Lung (tissue), 12 donors: ENCODE data around the gene PARD6A. TPM values are rescaled to one million over a fixed set of nuclear protein-coding genes. Genes with fewer than 3 reads are reported as not detected.

Experiments used
- ATAC-seq: fragments of 200-7000 bp; cut with Tn5 transposase; one replicate; pipeline ENCODE4 v1.9.1; 2020; ENCODE audit warnings: moderate number of reproducible peaks; ENCODE audit not compliant: insufficient read depth, low FRiP score
- DNase-seq, 3 donors: peaks; one replicate each; pipeline ENCODE4 v3.0.0-alpha.2; 2013 to 2017
- H3K27ac ChIP-seq, 2 donors: one replicate each; pipeline ENCODE4 v1.5.1; 2013; ENCODE audit warnings: mild to moderate bottlenecking in 2 of 2, moderate library complexity in 2 of 2, control low read depth in 1 of 2, inconsistent platforms in 1 of 2, low read depth in 1 of 2, low read length in 1 of 2
- H3K27me3 ChIP-seq, 3 donors: one replicate each; pipeline ENCODE4 v1.5.1; 2013; ENCODE audit warnings: low read length in 2 of 3; ENCODE audit not compliant: control insufficient read depth in 3 of 3, insufficient read depth in 3 of 3
- H3K36me3 ChIP-seq, 4 donors: one replicate each; pipeline ENCODE4 v1.5.1; 2013; ENCODE audit warnings: low read length in 4 of 4, mild to moderate bottlenecking in 1 of 4, moderate library complexity in 1 of 4; ENCODE audit not compliant: control insufficient read depth in 4 of 4, insufficient read depth in 4 of 4
- H3K4me1 ChIP-seq, 5 donors: one replicate each; pipeline ENCODE4 v1.5.1; 2013; ENCODE audit warnings: low read length in 5 of 5, mild to moderate bottlenecking in 2 of 5, moderate library complexity in 1 of 5; ENCODE audit not compliant: control insufficient read depth in 5 of 5, insufficient read depth in 5 of 5
- H3K4me3 ChIP-seq: one replicate; pipeline ENCODE4 v1.5.1; 2013; ENCODE audit warnings: mild to moderate bottlenecking, control low read depth, moderate library complexity
- H3K9ac ChIP-seq, 2 donors: one replicate each; pipeline ENCODE4 v1.5.1; 2013; ENCODE audit warnings: low read length in 2 of 2, control low read depth in 1 of 2; ENCODE audit not compliant: insufficient read depth in 1 of 2
- H3K9me3 ChIP-seq, 4 donors: one replicate each; pipeline ENCODE4 v1.5.1; 2013; ENCODE audit warnings: low read length in 3 of 4, mild to moderate bottlenecking in 1 of 4, moderate library complexity in 1 of 4; ENCODE audit not compliant: control insufficient read depth in 4 of 4, insufficient read depth in 3 of 4
- WGBS, 2 donors: extraction: QIAGEN DNeasy Blood & Tissue Kit; methylation state at CpG; one replicate each; pipeline ENCODE4 v1.1.7; 2013; 5-methylcytosine and 5-hydroxymethylcytosine counted together
- polyA plus RNA-seq, 2 donors: library from polyadenylated mRNA; stranded (reverse); fragments of 200-250 nt; gene quantifications; one replicate each; pipeline ENCODE4 v1.2.1, GENCODE V29; 2013
- total RNA-seq, 2 donors: library from RNA; depleted of rRNA in 1 of 2; stranded (reverse); fragments of >200 nt in 1 of 2; gene quantifications; one replicate each; pipeline ENCODE4 v1.2.1, GENCODE V29; 2014 to 2021
- TF ChIP-seq, protein P1 (sequence below): IDR thresholded peaks from 2 replicates; pipeline ENCODE4 v1.5.1; 2012; ENCODE audit warnings: mild to moderate bottlenecking; ENCODE audit errors: control extremely low read depth, extremely low read depth
- donor health status: control.
- donor health status: control.
- donor health status: Bipolar disorder and iron deficiency.
- donor health status: healthy.
- donor health status: DM: yes; HTN: yes; CAD: no.

Gene PARD6A
- total and polyA plus RNA-seq, 4 donors = 1.4 to 6.2 (median 4.7) TPM

DNA sequence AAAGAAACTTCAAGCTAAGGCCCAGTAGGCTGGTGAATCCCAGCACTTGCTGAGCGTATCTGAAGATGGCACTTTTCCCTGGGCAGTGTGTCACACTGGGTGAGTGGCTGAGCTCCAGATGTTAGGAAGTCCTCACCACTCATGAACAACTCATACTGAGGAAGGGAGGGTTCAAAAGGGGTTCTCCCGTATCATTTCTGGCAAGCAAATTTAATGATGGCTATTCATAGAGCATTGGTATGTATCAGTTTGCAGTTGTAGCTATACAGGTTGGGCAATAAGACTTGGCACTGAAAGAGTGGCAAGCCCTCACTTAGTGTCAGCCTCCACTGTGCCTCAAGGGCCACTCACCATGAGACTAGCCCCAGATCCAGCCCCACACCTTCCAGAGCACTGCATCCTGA lies 47.6 kb downstream of the PARD6A start:
- no peaks in the 10 kb centered on the region for H3K9me3 ChIP-seq
- DNase-seq (no peak), ATAC-seq (no peak)
- 40 to 86% methylated on average over 2 of the region's 2 CpGs for WGBS, 2 donors
- H3K4me3 ChIP-seq = no peak overlapping the region
- H3K36me3 ChIP-seq = no peaks in the 10 kb centered on the region
- TF ChIP-seq, protein P1, sequence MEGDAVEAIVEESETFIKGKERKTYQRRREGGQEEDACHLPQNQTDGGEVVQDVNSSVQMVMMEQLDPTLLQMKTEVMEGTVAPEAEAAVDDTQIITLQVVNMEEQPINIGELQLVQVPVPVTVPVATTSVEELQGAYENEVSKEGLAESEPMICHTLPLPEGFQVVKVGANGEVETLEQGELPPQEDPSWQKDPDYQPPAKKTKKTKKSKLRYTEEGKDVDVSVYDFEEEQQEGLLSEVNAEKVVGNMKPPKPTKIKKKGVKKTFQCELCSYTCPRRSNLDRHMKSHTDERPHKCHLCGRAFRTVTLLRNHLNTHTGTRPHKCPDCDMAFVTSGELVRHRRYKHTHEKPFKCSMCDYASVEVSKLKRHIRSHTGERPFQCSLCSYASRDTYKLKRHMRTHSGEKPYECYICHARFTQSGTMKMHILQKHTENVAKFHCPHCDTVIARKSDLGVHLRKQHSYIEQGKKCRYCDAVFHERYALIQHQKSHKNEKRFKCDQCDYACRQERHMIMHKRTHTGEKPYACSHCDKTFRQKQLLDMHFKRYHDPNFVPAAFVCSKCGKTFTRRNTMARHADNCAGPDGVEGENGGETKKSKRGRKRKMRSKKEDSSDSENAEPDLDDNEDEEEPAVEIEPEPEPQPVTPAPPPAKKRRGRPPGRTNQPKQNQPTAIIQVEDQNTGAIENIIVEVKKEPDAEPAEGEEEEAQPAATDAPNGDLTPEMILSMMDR = no peak
- H3K27ac ChIP-seq = no peak overlapping the region
- peaks cover 0 to 4% (median 0%) of the 10 kb centered on the region in 5 donors for H3K4me1 ChIP-seq
- H3K9ac ChIP-seq = no peak overlapping the region
- H3K27me3 ChIP-seq = no peaks in the 10 kb centered on the region

GRCh38 chr16:67709050-67709449 lies 48.3 kb downstream of the PARD6A start:
- no peak overlapping the region for H3K9ac ChIP-seq
- H3K4me3 ChIP-seq = no peak overlapping the region
- H3K27me3 ChIP-seq = no peaks in the 10 kb centered on the region
- WGBS, 2 donors = 87% methylated on average over 1 of the region's 1 CpG
- TF ChIP-seq, protein P1 = no peak
- H3K9me3 ChIP-seq = no peaks in the 10 kb centered on the region
- no peak for DNase-seq
- ATAC-seq = no peak
- H3K4me1 ChIP-seq = peaks cover 0 to 3% (median 0%) of the 10 kb centered on the region in 5 donors
- no peaks in the 10 kb centered on the region for H3K36me3 ChIP-seq
- H3K27ac ChIP-seq = no peak overlapping the region

DNA sequence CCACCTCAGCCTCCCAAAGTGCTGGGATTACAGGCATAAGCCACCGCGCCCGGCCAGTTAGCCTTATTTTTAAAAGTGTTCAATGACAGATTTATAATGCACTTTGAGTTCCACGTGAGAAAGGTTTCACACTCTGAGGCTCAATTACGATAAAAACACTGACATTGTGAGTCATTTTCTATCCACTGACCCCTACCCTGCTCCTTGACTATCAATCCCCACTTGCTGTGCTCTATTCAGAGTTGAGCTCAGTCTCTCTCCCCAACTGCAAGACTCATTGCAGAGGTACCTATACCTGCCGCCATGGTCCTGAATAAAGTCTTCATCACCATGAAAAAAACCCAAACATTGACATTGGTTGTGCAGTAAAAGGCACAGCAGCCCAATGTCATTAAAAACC lies 49.8 kb downstream of the PARD6A start:
- WGBS, 2 donors = 94% methylated on average over 6 of the region's 6 CpGs
- DNase-seq = no peak
- TF ChIP-seq, protein P1 = no peak
- Histone ChIP-seq H3K4me1 (peaks cover 0 to 3% (median 0%) of the 10 kb centered on the region in 5 donors), H3K36me3 (no peaks in the 10 kb centered on the region), H3K9me3 (no peaks in the 10 kb centered on the region), H3K9ac (no peak overlapping the region), H3K27ac (no peak overlapping the region), H3K4me3 (no peak overlapping the region), H3K27me3 (no peaks in the 10 kb centered on the region)
- ATAC-seq = no peak

Other genes starting within 250 kb of the PARD6A start
- gene ZDHHC1, start 244.5 kb upstream of the PARD6A start, total RNA-seq = 10 to 100 TPM; 14.9 to 31.8 TPM
- gene ZDHHC1, start 244.5 kb upstream of the PARD6A start, polyA plus RNA-seq = 10 to 100 TPM; 10.9 to 27.4 TPM
- gene HSD11B2, start 229.8 kb upstream of the PARD6A start, total RNA-seq = 1 to 10 TPM; 6.5 to 6.8 TPM
- gene HSD11B2, start 229.8 kb upstream of the PARD6A start, polyA plus RNA-seq = 10 to 100 TPM in 1 of 2 donors, 1 to 10 TPM in 1; 2.6 to 39.8 TPM
- 100 to 1,000 TPM in 1 of 2 donors, 10 to 100 TPM in 1; 87.2 to 185 TPM for gene ATP6V0D1, start 179.8 kb upstream of the PARD6A start, total RNA-seq
- 100 to 1,000 TPM in 1 of 2 donors, 10 to 100 TPM in 1; 39.6 to 249 TPM for gene ATP6V0D1, start 179.8 kb upstream of the PARD6A start, polyA plus RNA-seq
- 1 to 10 TPM in 1 of 2 donors, not detected in 1; 1.4 TPM for gene AGRP, start 177.4 kb upstream of the PARD6A start, total RNA-seq
- 1 to 10 TPM in 1 of 2 donors, under 1 TPM in 1; 0.97 to 8.3 TPM for gene AGRP, start 177.4 kb upstream of the PARD6A start, polyA plus RNA-seq
- gene RIPOR1, start 132.1 kb upstream of the PARD6A start, total RNA-seq = 100 to 1,000 TPM in 1 of 2 donors, 10 to 100 TPM in 1; 85.1 to 122 TPM
- gene RIPOR1, start 132.1 kb upstream of the PARD6A start, polyA plus RNA-seq = 10 to 100 TPM; 44.1 to 55.6 TPM
- 10 to 100 TPM; 28.5 to 54.2 TPM for gene CTCF, start 98.4 kb upstream of the PARD6A start, total RNA-seq
- 10 to 100 TPM; 16.7 to 18.1 TPM for gene CTCF, start 98.4 kb upstream of the PARD6A start, polyA plus RNA-seq
- gene CARMIL2, start 15.8 kb upstream of the PARD6A start, total RNA-seq = 1 to 10 TPM; 1.2 to 2.9 TPM
- gene CARMIL2, start 15.8 kb upstream of the PARD6A start, polyA plus RNA-seq = 1 to 10 TPM; 1.7 to 2.5 TPM
- 10 to 100 TPM; 13.4 to 19.7 TPM for gene ACD, start 700 bp upstream of the PARD6A start, total RNA-seq
- 10 to 100 TPM; 13.2 to 18.4 TPM for gene ACD, start 700 bp upstream of the PARD6A start, polyA plus RNA-seq
- gene ENKD1, start 5.8 kb downstream of the PARD6A start, total RNA-seq = 10 to 100 TPM; 27.1 to 35.9 TPM
- gene ENKD1, start 5.8 kb downstream of the PARD6A start, polyA plus RNA-seq = 10 to 100 TPM; 24.4 to 35.0 TPM
- gene C16orf86, start 5.9 kb downstream of the PARD6A start, total RNA-seq = 1 to 10 TPM; 6.1 to 6.4 TPM
- 1 to 10 TPM; 3.7 to 4.4 TPM for gene C16orf86, start 5.9 kb downstream of the PARD6A start, polyA plus RNA-seq
- 10 to 100 TPM; 18.4 to 26.3 TPM for gene GFOD2, start 58.4 kb downstream of the PARD6A start, total RNA-seq
- 10 to 100 TPM; 10.1 to 13.7 TPM for gene GFOD2, start 58.4 kb downstream of the PARD6A start, polyA plus RNA-seq
- gene RANBP10, start 145.6 kb downstream of the PARD6A start, total RNA-seq = 10 to 100 TPM; 18.8 to 23.0 TPM
- gene RANBP10, start 145.6 kb downstream of the PARD6A start, polyA plus RNA-seq = 1 to 10 TPM; 6.7 to 9.7 TPM
- 1 to 10 TPM; 5.0 to 8.7 TPM for gene TSNAXIP1, start 145.9 kb downstream of the PARD6A start, total RNA-seq
- gene TSNAXIP1, start 145.9 kb downstream of the PARD6A start, polyA plus RNA-seq = 1 to 10 TPM; 4.1 to 5.0 TPM
- 10 to 100 TPM; 27.8 to 31.1 TPM for gene THAP11, start 181.4 kb downstream of the PARD6A start, total RNA-seq
- 10 to 100 TPM in 1 of 2 donors, 1 to 10 TPM in 1; 9.6 to 21.5 TPM for gene THAP11, start 181.4 kb downstream of the PARD6A start, polyA plus RNA-seq
- gene NUTF2, start 186.0 kb downstream of the PARD6A start, total RNA-seq = 10 to 100 TPM; 49.7 to 98.9 TPM
- 100 to 1,000 TPM; 104 to 164 TPM for gene NUTF2, start 186.0 kb downstream of the PARD6A start, polyA plus RNA-seq
- gene CENPT, start 186.7 kb downstream of the PARD6A start, total RNA-seq = 10 to 100 TPM; 28.5 to 35.4 TPM
- 10 to 100 TPM; 30.6 to 47.5 TPM for gene CENPT, start 186.7 kb downstream of the PARD6A start, polyA plus RNA-seq
- gene EDC4, start 212.1 kb downstream of the PARD6A start, total RNA-seq = 10 to 100 TPM; 41.9 to 60.5 TPM
- 10 to 100 TPM; 33.5 to 37.0 TPM for gene EDC4, start 212.1 kb downstream of the PARD6A start, polyA plus RNA-seq
- gene NRN1L, start 223.9 kb downstream of the PARD6A start, total RNA-seq = 1 to 10 TPM; 2.1 to 5.8 TPM
- 1 to 10 TPM; 1.1 to 5.0 TPM for gene NRN1L, start 223.9 kb downstream of the PARD6A start, polyA plus RNA-seq
- 10 to 100 TPM; 11.8 to 32.9 TPM for gene PSKH1, start 232.3 kb downstream of the PARD6A start, total RNA-seq
- 10 to 100 TPM; 17.9 to 24.5 TPM for gene PSKH1, start 232.3 kb downstream of the PARD6A start, polyA plus RNA-seq